H9 (cell line): ENCODE measurements around the gene GPR45. TPM values are rescaled to one million over a fixed set of nuclear protein-coding genes. Genes with fewer than 3 reads are reported as not detected.
A peak's percentile ranks its signal among the peaks of the same experiment; 100 is the strongest.

Experiments used
- DNase-seq: peaks from one replicate; pipeline ENCODE4 v3.0.0-alpha.2; 2017
- H2AFZ ChIP-seq: one replicate; pipeline ENCODE4 v1.6.1; 2013; ENCODE audit warnings: mild to moderate bottlenecking, low read length, control low read depth, moderate library complexity
- H2AK5ac ChIP-seq: 2 replicates; pipeline ENCODE4 v1.6.1; 2013; ENCODE audit warnings: low read length, control low read depth, mixed read lengths; ENCODE audit not compliant: insufficient read length
- H2BK120ac ChIP-seq: one replicate; pipeline ENCODE4 v1.6.1; 2013; ENCODE audit warnings: low read depth, mild to moderate bottlenecking, low read length, control low read depth, inconsistent platforms; ENCODE audit not compliant: poor library complexity, severe bottlenecking
- H2BK12ac ChIP-seq: 2 replicates; pipeline ENCODE4 v1.6.1; 2013; ENCODE audit warnings: low read length, control low read depth, mixed read lengths, low read depth; ENCODE audit not compliant: insufficient read length
- H2BK15ac ChIP-seq: 2 replicates; pipeline ENCODE4 v1.6.1; 2013; ENCODE audit warnings: low read depth, low read length, control low read depth
- H2BK20ac ChIP-seq: one replicate; pipeline ENCODE4 v1.6.1; 2013; ENCODE audit warnings: low read depth, mild to moderate bottlenecking, low read length, control low read depth, inconsistent platforms; ENCODE audit not compliant: poor library complexity, severe bottlenecking
- H2BK5ac ChIP-seq: 2 replicates; pipeline ENCODE4 v1.6.1; 2013; ENCODE audit warnings: low read length, control low read depth, mixed read lengths; ENCODE audit not compliant: insufficient read length
- H3K14ac ChIP-seq: 2 replicates; pipeline ENCODE4 v1.6.1; 2013; ENCODE audit warnings: low read length, control low read depth; ENCODE audit not compliant: insufficient read depth
- H3K18ac ChIP-seq: 2 replicates; pipeline ENCODE4 v1.6.1; 2013; ENCODE audit warnings: low read depth, mild to moderate bottlenecking, mixed read lengths, low read length, control low read depth; ENCODE audit not compliant: insufficient read length
- H3K23ac ChIP-seq: 2 replicates; pipeline ENCODE4 v1.6.1; 2013; ENCODE audit warnings: low read length, control low read depth, mixed read lengths, low read depth; ENCODE audit not compliant: insufficient read length
- H3K23me2 ChIP-seq: 2 replicates; pipeline ENCODE4 v1.6.1; 2013; ENCODE audit warnings: low read depth, mild to moderate bottlenecking, mixed read lengths, low read length, control low read depth; ENCODE audit not compliant: insufficient read length, poor library complexity, severe bottlenecking
- H3K27ac ChIP-seq: 2 replicates; pipeline ENCODE4 v1.5.1; 2013; ENCODE audit warnings: low read length, control low read depth, mixed read lengths, low read depth; ENCODE audit not compliant: insufficient read length
- H3K27me3 ChIP-seq: 2 replicates; pipeline ENCODE4 v1.6.1; 2013; ENCODE audit warnings: low read length, control low read depth, inconsistent platforms; ENCODE audit not compliant: insufficient read depth
- H3K4ac ChIP-seq: 2 replicates; pipeline ENCODE4 v1.6.1; 2013; ENCODE audit warnings: low read depth, mild to moderate bottlenecking, control low read depth, inconsistent platforms, low read length, moderate library complexity
- H3K4me1 ChIP-seq: 2 replicates; pipeline ENCODE4 v1.6.1; 2013; ENCODE audit warnings: low read length, control low read depth, inconsistent platforms; ENCODE audit not compliant: insufficient read depth
- H3K4me2 ChIP-seq: 2 replicates; pipeline ENCODE4 v1.6.1; 2013; ENCODE audit warnings: low read length, control low read depth, mixed read lengths; ENCODE audit not compliant: insufficient read length, insufficient read depth
- H3K56ac ChIP-seq: 2 replicates; pipeline ENCODE4 v1.6.1; 2013; ENCODE audit warnings: low read depth, mild to moderate bottlenecking, mixed read lengths, low read length, control low read depth; ENCODE audit not compliant: insufficient read length
- H3K79me1 ChIP-seq: 2 replicates; pipeline ENCODE4 v1.6.1; 2013; ENCODE audit warnings: low read depth, mild to moderate bottlenecking, moderate library complexity, low read length, control low read depth, inconsistent platforms; ENCODE audit not compliant: insufficient read depth, poor library complexity, severe bottlenecking
- H3K79me2 ChIP-seq: 2 replicates; pipeline ENCODE4 v1.6.1; 2013; ENCODE audit warnings: low read length, control low read depth, inconsistent platforms; ENCODE audit not compliant: insufficient read depth
- H3K9ac ChIP-seq: 2 replicates; pipeline ENCODE4 v1.6.1; 2013; ENCODE audit warnings: low read length, control low read depth, mixed read lengths; ENCODE audit not compliant: insufficient read length; ENCODE audit errors: extremely low read depth
- H3K9me3 ChIP-seq: one replicate; pipeline ENCODE4 v1.6.1; 2013; ENCODE audit warnings: low read depth, low read length, inconsistent platforms; ENCODE audit not compliant: control insufficient read depth
- H3T11ph ChIP-seq: one replicate; pipeline ENCODE4 v1.6.1; 2013; ENCODE audit warnings: mild to moderate bottlenecking, low read length, control low read depth, inconsistent platforms
- H4K20me1 ChIP-seq: one replicate; pipeline ENCODE4 v1.6.1; 2013; ENCODE audit not compliant: control insufficient read depth, insufficient read length, insufficient read depth
- H4K5ac ChIP-seq: 2 replicates; pipeline ENCODE4 v1.6.1; 2013; ENCODE audit warnings: low read depth, mild to moderate bottlenecking, mixed read lengths, low read length, control low read depth; ENCODE audit not compliant: insufficient read length
- H4K8ac ChIP-seq: replicated peaks from 2 replicates; pipeline ENCODE4 v1.6.1; 2013; ENCODE audit warnings: low read length, control low read depth, mixed read lengths, low read depth; ENCODE audit not compliant: insufficient read length
- H4K91ac ChIP-seq: 2 replicates; pipeline ENCODE4 v1.6.1; 2013; ENCODE audit warnings: low read depth, mild to moderate bottlenecking, moderate library complexity, mixed read lengths, low read length, control low read depth; ENCODE audit not compliant: insufficient read length
- H3K27ac Mint-ChIP-seq, 3 experiments: 2 replicates in 2 of 3; 3 replicates in 1 of 3; pipeline ENCODE4 v1.8.0; 2020 to 2021; ENCODE audit warnings: mixed read lengths in 3 of 3, mild to moderate bottlenecking in 1 of 3, moderate library complexity in 1 of 3
- H3K27me3 Mint-ChIP-seq: 2 replicates; pipeline ENCODE4 v1.8.0; 2021; ENCODE audit warnings: low read depth, mild to moderate bottlenecking, moderate library complexity, mixed read lengths
- H3K36me3 Mint-ChIP-seq, 3 experiments: 2 replicates in 2 of 3; 3 replicates in 1 of 3; pipeline ENCODE4 v1.8.0; 2020 to 2021; ENCODE audit warnings: low read depth in 3 of 3, mixed read lengths in 3 of 3; ENCODE audit not compliant: insufficient read depth in 1 of 3
- H3K4me1 Mint-ChIP-seq, 2 experiments: 2 replicates each; pipeline ENCODE4 v1.8.0; 2020; ENCODE audit warnings: mixed read lengths in 2 of 2
- H3K4me3 Mint-ChIP-seq, 2 experiments: 2 replicates in 1 of 2; 3 replicates in 1 of 2; pipeline ENCODE4 v1.8.0; 2020 to 2021; ENCODE audit warnings: mild to moderate bottlenecking in 2 of 2, mixed read lengths in 2 of 2, moderate library complexity in 1 of 2
- H3K9me3 Mint-ChIP-seq, 2 experiments: 2 replicates in 1 of 2; 3 replicates in 1 of 2; pipeline ENCODE4 v1.8.0; 2020; ENCODE audit warnings: mild to moderate bottlenecking in 2 of 2, mixed read lengths in 2 of 2, moderate library complexity in 1 of 2
- WGBS: extraction: QIAGEN DNeasy Blood & Tissue Kit; methylation state at CpG from one replicate; pipeline ENCODE4 v1.1.7; 2013; ENCODE audit warnings: missing lambda C conversion rate, low lambda C conversion rate, mixed read lengths; ENCODE audit not compliant: insufficient read length; ENCODE audit errors: extremely low coverage; 5-methylcytosine and 5-hydroxymethylcytosine counted together
- total RNA-seq: library from RNA; stranded (reverse); gene quantifications from 2 replicates; pipeline ENCODE4 v1.2.1, GENCODE V29; 2021
- TF ChIP-seq, protein P1 (sequence below): fragments of 200-600 bp; sonication (generic); conservative IDR thresholded peaks from 3 replicates; pipeline ENCODE4 v1.8.0; 2021; ENCODE audit warnings: antibody characterized with exemption, mild to moderate bottlenecking

GPR45 gene
- total RNA-seq, 1 experiment from 2014 or later, result not detected

DNA sequence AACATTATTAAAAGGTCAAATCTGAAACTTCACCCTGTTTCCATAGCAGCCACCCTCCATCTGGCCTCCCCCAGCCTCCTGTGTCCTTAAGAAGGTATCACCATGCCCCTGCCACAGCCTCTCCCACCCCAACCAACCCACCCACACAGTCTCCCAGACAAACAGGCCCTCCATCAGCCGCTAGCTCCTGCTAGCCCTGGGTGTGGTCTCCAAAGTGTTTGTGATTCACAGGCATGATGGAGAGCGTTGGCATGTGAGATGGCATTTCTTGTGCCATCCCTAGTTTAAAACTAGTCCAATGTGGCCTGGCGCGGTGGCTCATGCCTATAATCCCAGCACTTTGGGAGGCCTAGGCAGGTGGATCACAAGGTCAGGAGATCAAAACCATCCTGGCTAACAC lies 44.9 kb upstream of the GPR45 start:
- Histone ChIP-seq H4K5ac (no peak overlapping the region), H3K56ac (no peak overlapping the region), H3K9ac (no peak overlapping the region), H4K91ac (no peak overlapping the region), H2BK15ac (no peak overlapping the region), H2AFZ (no peak overlapping the region), H3K27me3 (no peaks in the 10 kb centered on the region), H4K8ac (no peak overlapping the region), H3K79me2 (no peaks in the 10 kb centered on the region), H3K4ac (no peak overlapping the region), H3K18ac (no peak overlapping the region), H3K23ac (no peak overlapping the region), H2BK120ac (no peak overlapping the region), H3K23me2 (no peaks in the 10 kb centered on the region), H2AK5ac (no peak overlapping the region), H3T11ph (no peak overlapping the region), H2BK20ac (no peak overlapping the region), H3K9me3 (no peaks in the 10 kb centered on the region), H4K20me1 (no peaks in the 10 kb centered on the region), H3K79me1 (no peaks in the 10 kb centered on the region), H3K27ac (no peak overlapping the region), H3K4me1 (no peaks in the 10 kb centered on the region), H3K4me2 (no peak overlapping the region), H2BK5ac (no peak overlapping the region), H2BK12ac (no peak overlapping the region), H3K14ac (no peak overlapping the region)
- no peak overlapping the region for H3K27ac Mint-ChIP-seq
- H3K9me3 Mint-ChIP-seq, result peaks cover 10 to 15% of the 10 kb centered on the region in 2 experiments; a peak in 4 of 5 replicates
- TF ChIP-seq, protein P1, sequence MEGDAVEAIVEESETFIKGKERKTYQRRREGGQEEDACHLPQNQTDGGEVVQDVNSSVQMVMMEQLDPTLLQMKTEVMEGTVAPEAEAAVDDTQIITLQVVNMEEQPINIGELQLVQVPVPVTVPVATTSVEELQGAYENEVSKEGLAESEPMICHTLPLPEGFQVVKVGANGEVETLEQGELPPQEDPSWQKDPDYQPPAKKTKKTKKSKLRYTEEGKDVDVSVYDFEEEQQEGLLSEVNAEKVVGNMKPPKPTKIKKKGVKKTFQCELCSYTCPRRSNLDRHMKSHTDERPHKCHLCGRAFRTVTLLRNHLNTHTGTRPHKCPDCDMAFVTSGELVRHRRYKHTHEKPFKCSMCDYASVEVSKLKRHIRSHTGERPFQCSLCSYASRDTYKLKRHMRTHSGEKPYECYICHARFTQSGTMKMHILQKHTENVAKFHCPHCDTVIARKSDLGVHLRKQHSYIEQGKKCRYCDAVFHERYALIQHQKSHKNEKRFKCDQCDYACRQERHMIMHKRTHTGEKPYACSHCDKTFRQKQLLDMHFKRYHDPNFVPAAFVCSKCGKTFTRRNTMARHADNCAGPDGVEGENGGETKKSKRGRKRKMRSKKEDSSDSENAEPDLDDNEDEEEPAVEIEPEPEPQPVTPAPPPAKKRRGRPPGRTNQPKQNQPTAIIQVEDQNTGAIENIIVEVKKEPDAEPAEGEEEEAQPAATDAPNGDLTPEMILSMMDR, result no peak
- peaks cover 2 to 7% of the 10 kb centered on the region in 2 experiments; a peak in 3 of 4 replicates for H3K4me1 Mint-ChIP-seq
- H3K36me3 Mint-ChIP-seq, result peaks cover 0 to 10% (median 7%) of the 10 kb centered on the region in 3 experiments; a peak in 5 of 7 replicates
- no CpG with 5 or more reads among the region's 4 CpGs for WGBS
- no peak overlapping the region for H3K4me3 Mint-ChIP-seq
- peak; percentile 12 for DNase-seq
- H3K27me3 Mint-ChIP-seq, result peaks cover 9% of the 10 kb centered on the region
